ENCODE results near the gene DCC. TPM values are rescaled to one million over a fixed set of nuclear protein-coding genes. Genes with fewer than 3 reads are reported as not detected.

The DCC gene
- total RNA-seq, 2 donors from 2014 or later: 0.33 TPM; not detected in 1

- intact Hi-C loops (cut with DNase I): no loop called here
- Histone ChIP-seq H3K36me3 (replicated peaks in 1 of 2; ENCODE audit: insufficient read depth in 1 of 2, low read depth in 2 of 2) (no peaks in the 10 kb centered on the region), H3K27ac (no peak overlapping the region), H3K9me3 (no peaks in the 10 kb centered on the region), H3K27me3 (no peaks in the 10 kb centered on the region), H3K4me1 (no peaks in the 10 kb centered on the region), H3K4me3 (no peak overlapping the region)
- ATAC-seq (no peak), DNase-seq (no peak)
- TF ChIP-seq CTCF (IDR thresholded peaks at IDR 0.05) (no peak), POLR2A (IDR thresholded peaks at IDR 0.05) (no peak)
- 56 to 70% methylated on average over 6 of the region's 6 CpGs for WGBS, 2 donors
These were observed 716.1 kb downstream of the DCC start for GRCh38 chr18:53056064-53056463.

- no peak for ATAC-seq
- H3K27ac ChIP-seq: no peak overlapping the region
- H3K4me3 ChIP-seq: no peak overlapping the region
- H3K36me3 ChIP-seq (replicated peaks in 1 of 2; ENCODE audit: insufficient read depth in 1 of 2, low read depth in 2 of 2): no peaks in the 10 kb centered on the region
- H3K27me3 ChIP-seq: no peaks in the 10 kb centered on the region
- 29 to 34% methylated on average over 6 of the region's 6 CpGs for WGBS, 2 donors
- DNase-seq: no peak
- intact Hi-C loops (cut with DNase I): no loop called here
- TF ChIP-seq POLR2A (IDR thresholded peaks at IDR 0.05) (no peak), CTCF (IDR thresholded peaks at IDR 0.05) (no peak)
- no peaks in the 10 kb centered on the region for H3K9me3 ChIP-seq
- no peaks in the 10 kb centered on the region for H3K4me1 ChIP-seq
These were observed 730.8 kb downstream of the DCC start for GRCh38 chr18:53070788-53071187.

GRCh38 chr18:53080687-53081086 is 740.7 kb downstream of the DCC start:
- ATAC-seq (no peak), DNase-seq (no peak)
- 34 to 38% methylated on average over 2 of the region's 2 CpGs for WGBS, 2 donors
- TF ChIP-seq POLR2A (IDR thresholded peaks at IDR 0.05) (no peak), CTCF (IDR thresholded peaks at IDR 0.05) (no peak)
- Histone ChIP-seq H3K27ac (no peak overlapping the region), H3K4me3 (no peak overlapping the region), H3K36me3 (replicated peaks in 1 of 2; ENCODE audit: insufficient read depth in 1 of 2, low read depth in 2 of 2) (no peaks in the 10 kb centered on the region), H3K4me1 (no peaks in the 10 kb centered on the region), H3K27me3 (no peaks in the 10 kb centered on the region), H3K9me3 (no peaks in the 10 kb centered on the region)
- intact Hi-C loops (cut with DNase I): no loop called here

- WGBS, 2 donors: 48 to 54% methylated on average over 5 of the region's 5 CpGs
- Histone ChIP-seq H3K27me3 (no peaks in the 10 kb centered on the region), H3K4me3 (no peak overlapping the region), H3K4me1 (no peaks in the 10 kb centered on the region), H3K9me3 (no peaks in the 10 kb centered on the region), H3K27ac (no peak overlapping the region), H3K36me3 (replicated peaks in 1 of 2; ENCODE audit: insufficient read depth in 1 of 2, low read depth in 2 of 2) (no peaks in the 10 kb centered on the region)
- ATAC-seq (no peak), DNase-seq (no peak)
- intact Hi-C loops (cut with DNase I): no loop called here
- TF ChIP-seq CTCF (IDR thresholded peaks at IDR 0.05) (no peak), POLR2A (IDR thresholded peaks at IDR 0.05) (no peak)
These were observed 753.6 kb downstream of the DCC start for GRCh38 chr18:53093636-53094035.

- DNase-seq (no peak), ATAC-seq (no peak)
- WGBS, 2 donors: 40 to 61% methylated on average over 5 of the region's 5 CpGs
- no peak overlapping the region for H3K4me3 ChIP-seq
- H3K36me3 ChIP-seq (replicated peaks in 1 of 2; ENCODE audit: insufficient read depth in 1 of 2, low read depth in 2 of 2): no peaks in the 10 kb centered on the region
- H3K9me3 ChIP-seq: no peaks in the 10 kb centered on the region
- no peaks in the 10 kb centered on the region for H3K4me1 ChIP-seq
- intact Hi-C loops (cut with DNase I): no loop called here
- no peaks in the 10 kb centered on the region for H3K27me3 ChIP-seq
- H3K27ac ChIP-seq: no peak overlapping the region
- TF ChIP-seq CTCF (IDR thresholded peaks at IDR 0.05) (no peak), POLR2A (IDR thresholded peaks at IDR 0.05) (no peak)
These were observed 761.6 kb downstream of the DCC start for GRCh38 chr18:53101536-53102105.

All from body of pancreas (tissue), 4 donors.